ENCODE measurements around the gene CCDC9.
"Not testable (repeated sequence)": the region's sequence is repeated elsewhere in the genome, so short reads cannot be mapped to it uniquely, and the experiment has no call there.

The CCDC9 gene

GRCh38 chr19:47261946-47262793, 5.8 kb downstream of the CCDC9 start:
- not testable (repeated sequence) for DNase-seq (ENCODE audit: low read depth, low spot score)

GRCh38 chr19:47264629-47265028, 8.3 kb downstream of the CCDC9 start:
- DNase-seq (ENCODE audit: low read depth, low spot score): no peak

GRCh38 chr19:47266401-47266941, 10.1 kb downstream of the CCDC9 start:
- DNase-seq (ENCODE audit: low read depth, low spot score): peak; percentile 33

DNA sequence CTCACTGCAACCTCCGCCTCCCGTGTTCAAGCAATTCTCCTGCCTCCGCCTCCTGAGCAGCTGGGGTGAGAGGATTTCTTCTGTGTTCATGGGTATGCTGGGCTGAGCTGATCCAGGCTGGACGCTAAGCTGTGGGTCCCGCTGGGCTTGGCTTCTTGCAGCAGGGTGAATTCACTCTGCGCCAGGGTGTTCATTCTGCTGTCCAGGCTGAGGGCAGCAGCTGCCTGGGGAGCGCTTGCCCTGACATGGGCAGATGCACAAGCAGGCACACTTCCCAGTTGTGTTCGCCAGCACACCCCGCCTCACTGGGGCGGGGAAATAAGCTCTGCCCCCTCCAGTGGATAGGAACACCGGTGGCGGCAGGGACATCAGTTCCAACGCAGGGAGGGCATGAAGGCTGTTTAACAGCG, 11.0 kb downstream of the CCDC9 start:
- DNase-seq (ENCODE audit: low read depth, low spot score): no peak

- no peak for DNase-seq (ENCODE audit: low read depth, low spot score)
These were observed 11.7 kb downstream of the CCDC9 start for GRCh38 chr19:47268028-47268427.

DNA sequence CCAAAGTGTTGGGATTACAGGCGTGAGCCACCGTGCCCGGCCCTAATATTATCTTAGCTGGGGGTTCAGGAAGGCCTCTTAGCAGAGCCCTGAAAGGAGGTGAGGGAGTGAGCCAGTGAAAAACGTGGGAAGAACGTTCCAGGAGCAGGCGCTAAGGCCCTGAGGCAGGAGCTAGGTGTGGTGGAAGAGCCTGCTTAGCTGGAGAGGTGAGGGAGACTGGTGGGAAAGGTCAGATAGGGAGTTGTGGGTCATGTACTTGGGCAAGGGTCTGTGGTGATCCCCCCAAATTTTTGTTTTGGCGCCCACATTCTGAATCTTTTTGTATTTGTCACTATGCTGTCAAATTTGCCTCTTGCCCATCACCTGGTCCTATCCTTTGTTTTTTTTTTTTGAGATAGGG, 13.3 kb downstream of the CCDC9 start:
- DNase-seq (ENCODE audit: low read depth, low spot score): no peak

GRCh38 chr19:47270408-47270807, 14.1 kb downstream of the CCDC9 start:
- no peak for DNase-seq (ENCODE audit: low read depth, low spot score)

DNA sequence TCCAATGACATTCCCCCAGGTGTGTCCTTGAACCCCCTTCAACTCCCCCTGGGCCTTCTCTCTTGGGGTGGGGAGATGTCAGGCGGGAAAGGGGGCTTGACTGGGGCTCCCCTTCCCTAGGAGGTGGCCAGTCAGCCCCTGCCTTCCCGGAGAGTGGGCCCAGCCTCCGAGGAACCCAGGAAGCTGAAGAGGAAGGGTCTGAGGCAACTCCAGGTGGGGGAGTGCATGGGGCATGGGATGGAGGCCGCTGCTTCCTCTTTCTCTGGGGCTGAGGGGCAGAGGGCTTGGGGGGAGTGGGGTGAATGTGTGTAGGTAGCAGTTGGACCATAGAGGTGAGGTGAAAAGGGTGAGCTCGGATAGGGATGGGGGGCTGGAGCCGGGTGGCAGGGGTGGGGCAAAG, 15.6 kb downstream of the CCDC9 start:
- no peak for DNase-seq (ENCODE audit: low read depth, low spot score)

- DNase-seq (ENCODE audit: low read depth, low spot score): no peak
These were observed 16.4 kb downstream of the CCDC9 start for GRCh38 chr19:47272448-47273312.

- peak; percentile 67 for DNase-seq (ENCODE audit: low read depth, low spot score)
These were observed 17.2 kb downstream of the CCDC9 start for GRCh38 chr19:47273313-47274070.

GRCh38 chr19:47274071-47274890, 18.0 kb downstream of the CCDC9 start, which contains the start of gene INAFM1:
Gene INAFM1 (plus strand): TSS chr19:47274885. CDS start chr19:47274920, 35 bp downstream.
- DNase-seq (ENCODE audit: low read depth, low spot score): peak; percentile 80

DNA sequence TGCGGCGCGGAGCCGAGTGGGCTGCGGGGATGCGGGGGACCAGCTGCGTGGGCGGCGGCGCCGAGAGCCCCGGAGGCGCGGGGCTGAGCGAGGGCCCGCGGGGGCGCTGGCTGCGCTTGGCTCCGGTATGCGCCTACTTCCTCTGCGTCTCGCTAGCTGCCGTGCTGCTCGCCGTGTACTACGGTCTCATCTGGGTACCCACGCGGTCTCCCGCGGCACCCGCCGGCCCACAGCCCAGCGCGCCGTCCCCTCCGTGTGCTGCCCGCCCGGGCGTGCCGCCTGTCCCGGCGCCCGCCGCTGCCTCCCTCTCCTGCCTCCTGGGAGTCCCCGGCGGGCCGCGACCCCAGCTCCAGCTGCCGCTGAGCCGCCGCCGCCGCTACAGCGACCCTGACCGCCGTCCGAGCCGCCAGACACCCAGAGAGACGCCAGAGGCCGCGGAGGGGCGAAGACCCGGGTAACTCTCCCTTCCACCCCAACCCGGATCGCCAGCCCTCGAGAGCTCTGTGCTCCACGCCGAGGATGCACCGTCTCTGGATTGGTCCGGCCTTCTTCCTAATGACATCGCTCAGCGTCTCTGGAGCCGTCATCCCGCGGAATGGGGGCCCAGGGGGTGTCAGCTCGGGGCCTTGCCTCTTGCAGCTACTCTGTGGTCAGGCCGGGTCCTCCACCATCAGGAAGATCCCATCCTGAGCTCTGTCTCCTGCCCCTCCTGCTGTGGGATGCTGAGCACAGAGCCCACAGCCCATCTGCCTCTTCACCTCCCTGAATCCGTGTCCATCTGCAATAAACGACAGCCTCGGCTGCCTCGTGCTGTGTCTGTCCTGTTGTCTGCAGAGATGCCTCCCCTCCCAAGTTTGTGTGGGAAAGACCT, 18.8 kb downstream of the CCDC9 start:
- DNase-seq (ENCODE audit: low read depth, low spot score): no peak

- DNase-seq (ENCODE audit: low read depth, low spot score): no peak
These were observed 19.6 kb downstream of the CCDC9 start for GRCh38 chr19:47275791-47276461.

- not testable (repeated sequence) for DNase-seq (ENCODE audit: low read depth, low spot score)
These were observed 20.2 kb downstream of the CCDC9 start for GRCh38 chr19:47276513-47276912.

DNA sequence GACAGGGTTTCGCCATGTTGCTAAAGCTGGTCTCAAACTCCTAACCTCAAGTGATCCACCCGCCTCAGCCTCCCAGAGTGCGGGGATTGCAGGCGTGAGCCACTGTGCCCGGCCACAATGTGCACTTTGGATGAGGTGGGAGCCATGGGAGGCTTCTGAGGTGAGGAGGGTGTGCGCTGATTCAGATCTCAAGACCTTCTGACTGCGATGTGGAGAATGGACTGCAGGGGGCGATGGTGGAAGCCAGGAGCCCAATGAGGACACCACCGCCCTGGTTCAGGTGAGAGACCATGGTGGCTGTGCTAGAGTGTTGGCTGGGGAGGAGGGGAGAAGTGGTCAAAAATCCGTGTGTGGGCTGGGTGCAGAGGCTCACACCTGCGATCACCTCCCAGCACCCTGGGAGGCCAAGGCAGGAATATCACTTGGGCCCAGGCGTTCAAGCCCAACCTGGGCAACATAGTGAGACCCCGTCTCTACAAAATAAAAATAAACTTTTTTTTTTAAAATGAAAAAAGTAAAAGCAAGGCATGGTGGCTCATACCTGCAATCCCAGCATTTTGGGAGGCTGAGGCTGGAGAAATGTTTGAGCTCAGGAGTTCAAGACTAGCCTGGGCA, 24.0 kb downstream of the CCDC9 start:
- DNase-seq (ENCODE audit: low read depth, low spot score): no peak

GRCh38 chr19:47283405-47284059, 27.2 kb downstream of the CCDC9 start:
- DNase-seq (ENCODE audit: low read depth, low spot score): no peak

DNA sequence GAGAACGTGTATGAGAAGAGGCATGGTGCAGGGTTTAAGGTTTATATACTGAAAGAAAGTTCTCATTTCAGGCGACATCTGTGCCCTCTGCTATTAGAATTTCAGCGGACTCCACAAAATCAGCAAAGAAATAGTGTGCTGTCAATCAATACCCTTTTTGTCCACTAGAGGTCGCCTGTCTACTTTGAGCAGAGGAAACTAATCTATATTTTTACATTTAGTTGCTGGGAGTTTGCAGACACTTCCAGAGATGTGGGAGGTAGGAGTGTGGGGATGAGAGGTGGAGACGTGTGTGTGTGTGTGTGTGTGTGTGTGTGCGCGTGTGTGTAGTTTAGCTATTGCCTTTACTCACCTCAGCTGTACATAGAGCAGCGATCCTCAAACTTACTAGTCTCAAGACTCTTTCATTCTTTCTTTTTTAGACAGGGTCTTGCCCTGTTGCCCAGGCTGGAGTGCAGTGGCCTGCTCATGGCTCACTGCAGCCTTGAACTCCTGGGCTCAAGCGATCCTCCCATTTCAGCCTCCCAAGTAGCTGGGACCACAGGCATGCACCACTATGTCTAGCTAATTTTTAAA, 28.1 kb downstream of the CCDC9 start:
- no peak for DNase-seq (ENCODE audit: low read depth, low spot score)

GRCh38 chr19:47296036-47296435, 39.7 kb downstream of the CCDC9 start:
- DNase-seq (ENCODE audit: low read depth, low spot score): peak; percentile 49

Data from smooth muscle cell of the brain vasculature (primary cell).